K562 (cell line): ENCODE data around the gene TBP. TPM values are rescaled to one million over a fixed set of nuclear protein-coding genes. Genes with fewer than 3 reads are reported as not detected.

ENCODE experiments used
- ARNT ChIP-seq, 2 experiments: fragments of 450-650 bp; IDR thresholded peaks; 2 replicates each; pipeline ENCODE4 v1.6.1; 2016; ENCODE audit warnings: mild to moderate bottlenecking in 1 of 2
- CEBPB ChIP-seq: fragments of 450-650 bp; IDR thresholded peaks from 2 replicates; pipeline ENCODE4 v1.6.1; 2016; ENCODE audit warnings: missing genetic modification characterization, missing compliant biosample characterization
- ELF2 ChIP-seq: fragments of 250-450 bp; sonication (Bioruptor Pico); IDR thresholded peaks from 2 replicates; pipeline ENCODE4 v1.5.0; 2021; ENCODE audit warnings: mild to moderate bottlenecking
- NCOR1 ChIP-seq: fragments of 450-650 bp; IDR thresholded peaks from 2 replicates; pipeline ENCODE4 v1.6.1; 2016; ENCODE audit warnings: mild to moderate bottlenecking, moderate library complexity
- POLR2H ChIP-seq: IDR thresholded peaks from 2 replicates; pipeline ENCODE4 v1.6.1; 2016; ENCODE audit warnings: missing genetic modification characterization, low read depth, mild to moderate bottlenecking, control low read depth, missing compliant biosample characterization, moderate library complexity
- SRSF7 ChIP-seq: fragments of 200-400 bp; formaldehyde crosslinking; optimal IDR thresholded peaks from 2 replicates; pipeline ENCODE3; 2017; ENCODE audit warnings: mild to moderate bottlenecking, low read depth, low read length
- TAF15 ChIP-seq: fragments of 200-400 bp; formaldehyde crosslinking; IDR thresholded peaks from 2 replicates; pipeline ENCODE4 v1.6.1; 2017; ENCODE audit warnings: mild to moderate bottlenecking, low read depth, low read length, moderate library complexity
- TEAD4 ChIP-seq, 2 experiments: sonication (generic) in 1 of 2; formaldehyde crosslinking in 1 of 2; IDR thresholded peaks; 2 replicates each; pipeline versions ENCODE4 v1.6.1 to v1.8.0; 2012 to 2022; ENCODE audit warnings: borderline replicate concordance in 1 of 2, inconsistent platforms in 1 of 2, low read length in 1 of 2, mild to moderate bottlenecking in 1 of 2, missing genetic modification reagents in 1 of 2
- TOE1 ChIP-seq, 2 experiments: fragments of 450-650 bp in 1 of 2; sonication (generic) in 1 of 2; formaldehyde crosslinking in 1 of 2; IDR thresholded peaks; 2 replicates each; pipeline versions ENCODE4 v1.7.1 to v1.8.0; 2016 to 2022; ENCODE audit warnings: borderline replicate concordance in 2 of 2, mild to moderate bottlenecking in 2 of 2, antibody characterized with exemption in 1 of 2, inconsistent platforms in 1 of 2, low read depth in 1 of 2, missing genetic modification reagents in 1 of 2, moderate library complexity in 1 of 2
- ZBTB7A ChIP-seq: IDR thresholded peaks from 2 replicates; pipeline ENCODE4 v1.6.1; 2011; ENCODE audit warnings: low read depth, mild to moderate bottlenecking, low read length, moderate library complexity, borderline replicate concordance; ENCODE audit not compliant: control insufficient read depth
- ZNF311 ChIP-seq: fragments of 250-450 bp; sonication (Bioruptor Pico); IDR thresholded peaks from 2 replicates; pipeline ENCODE4 v1.4.0; 2020; ENCODE audit warnings: mild to moderate bottlenecking, moderate library complexity
- polyA plus RNA-seq, 8 experiments: library from polyadenylated mRNA; depleted of rRNA in 4 of 8; stranded (reverse) in 5 of 8; unstranded in 3 of 8; fragments of >200 nt; fragmentation: Nextera tagmentation in 2 of 8; fragmentation: Illumina TruSeq in 1 of 8; extraction: Ambion mirVana in 2 of 8; extraction: Trizol in 1 of 8; gene quantifications; 2 replicates each; pipeline versions ENCODE4 v1.2.1 to v1.2.3, GENCODE V29; 2011 to 2014; ENCODE audit warnings: inconsistent platforms in 1 of 8, missing spikeins in 1 of 8
- total RNA-seq, 7 experiments: library from RNA; depleted of rRNA in 6 of 7; stranded (reverse); fragments of >200 nt in 6 of 7; fragmentation: Illumina TruSeq in 2 of 7; extraction: Trizol in 2 of 7; gene quantifications; 2 replicates each; pipeline versions ENCODE4 v1.2.1 to v1.2.3, GENCODE V29; 2011 to 2021; ENCODE audit warnings: low replicate concordance in 1 of 7
- TF ChIP-seq, protein P1 (sequence below): fragments of 150-350 bp; IDR thresholded peaks from 2 replicates; pipeline ENCODE4 v1.6.1; 2014; ENCODE audit warnings: low read depth, mild to moderate bottlenecking, low read length, borderline replicate concordance
- TF ChIP-seq, protein P2 (sequence below), 2 experiments: IDR thresholded peaks in 1 of 2; conservative IDR thresholded peaks in 1 of 2; 2 replicates each; pipeline ENCODE4 v1.6.1; 2016; ENCODE audit warnings: low read depth in 2 of 2, mild to moderate bottlenecking in 1 of 2, missing compliant biosample characterization in 1 of 2, missing genetic modification characterization in 1 of 2, moderate library complexity in 1 of 2
- TF ChIP-seq, protein P3 (sequence below): conservative IDR thresholded peaks from 2 replicates; pipeline ENCODE4 v1.6.1; 2011; ENCODE audit warnings: low read depth, mild to moderate bottlenecking, low read length; ENCODE audit not compliant: control insufficient read depth
- TF ChIP-seq, protein P4 (sequence below): fragments of 450-650 bp; formaldehyde crosslinking; IDR thresholded peaks from 2 replicates; pipeline ENCODE4 v1.4.0; 2022; ENCODE audit warnings: mild to moderate bottlenecking, moderate library complexity
- TF ChIP-seq, protein P5 (sequence below): fragments of 450-650 bp; IDR thresholded peaks from 2 replicates; pipeline ENCODE4 v1.6.1; 2016

The TBP gene
- total and polyA plus RNA-seq, 9 of the 15 experiments (the other 6 are each of a cell fraction or from before 2014, with no cell fraction given) = 28.5 to 86.1 (median 39.5) TPM

DNA sequence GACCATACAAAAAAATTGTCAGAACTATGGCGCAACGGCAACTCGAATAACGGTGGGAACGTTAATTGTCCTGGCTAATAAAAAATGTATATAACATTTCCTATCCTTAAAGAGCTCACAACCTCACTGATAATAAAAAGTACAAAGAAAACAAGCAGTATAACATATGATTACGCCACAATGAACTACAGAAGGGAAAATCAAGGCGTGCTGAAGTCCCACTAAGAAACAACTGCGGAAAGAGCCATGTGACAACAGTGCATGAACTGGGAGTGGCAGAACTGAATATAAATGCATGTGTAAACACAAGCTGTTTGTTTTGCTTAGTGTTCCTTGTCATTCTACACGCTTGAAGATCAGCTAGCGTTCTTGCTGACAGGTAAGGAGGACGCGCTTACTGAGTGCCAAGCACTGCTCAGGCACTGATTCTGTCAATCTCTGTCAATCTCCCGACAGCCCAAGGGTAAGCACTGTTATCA is 596 bp upstream of the TBP start (continued):
- TF ChIP-seq, protein P1, sequence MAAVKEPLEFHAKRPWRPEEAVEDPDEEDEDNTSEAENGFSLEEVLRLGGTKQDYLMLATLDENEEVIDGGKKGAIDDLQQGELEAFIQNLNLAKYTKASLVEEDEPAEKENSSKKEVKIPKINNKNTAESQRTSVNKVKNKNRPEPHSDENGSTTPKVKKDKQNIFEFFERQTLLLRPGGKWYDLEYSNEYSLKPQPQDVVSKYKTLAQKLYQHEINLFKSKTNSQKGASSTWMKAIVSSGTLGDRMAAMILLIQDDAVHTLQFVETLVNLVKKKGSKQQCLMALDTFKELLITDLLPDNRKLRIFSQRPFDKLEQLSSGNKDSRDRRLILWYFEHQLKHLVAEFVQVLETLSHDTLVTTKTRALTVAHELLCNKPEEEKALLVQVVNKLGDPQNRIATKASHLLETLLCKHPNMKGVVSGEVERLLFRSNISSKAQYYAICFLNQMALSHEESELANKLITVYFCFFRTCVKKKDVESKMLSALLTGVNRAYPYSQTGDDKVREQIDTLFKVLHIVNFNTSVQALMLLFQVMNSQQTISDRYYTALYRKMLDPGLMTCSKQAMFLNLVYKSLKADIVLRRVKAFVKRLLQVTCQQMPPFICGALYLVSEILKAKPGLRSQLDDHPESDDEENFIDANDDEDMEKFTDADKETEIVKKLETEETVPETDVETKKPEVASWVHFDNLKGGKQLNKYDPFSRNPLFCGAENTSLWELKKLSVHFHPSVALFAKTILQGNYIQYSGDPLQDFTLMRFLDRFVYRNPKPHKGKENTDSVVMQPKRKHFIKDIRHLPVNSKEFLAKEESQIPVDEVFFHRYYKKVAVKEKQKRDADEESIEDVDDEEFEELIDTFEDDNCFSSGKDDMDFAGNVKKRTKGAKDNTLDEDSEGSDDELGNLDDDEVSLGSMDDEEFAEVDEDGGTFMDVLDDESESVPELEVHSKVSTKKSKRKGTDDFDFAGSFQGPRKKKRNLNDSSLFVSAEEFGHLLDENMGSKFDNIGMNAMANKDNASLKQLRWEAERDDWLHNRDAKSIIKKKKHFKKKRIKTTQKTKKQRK = no peak
- no peak for TF ChIP-seq ZNF311 (CRISPR knock-in tag)
- TF ChIP-seq, protein P2, sequence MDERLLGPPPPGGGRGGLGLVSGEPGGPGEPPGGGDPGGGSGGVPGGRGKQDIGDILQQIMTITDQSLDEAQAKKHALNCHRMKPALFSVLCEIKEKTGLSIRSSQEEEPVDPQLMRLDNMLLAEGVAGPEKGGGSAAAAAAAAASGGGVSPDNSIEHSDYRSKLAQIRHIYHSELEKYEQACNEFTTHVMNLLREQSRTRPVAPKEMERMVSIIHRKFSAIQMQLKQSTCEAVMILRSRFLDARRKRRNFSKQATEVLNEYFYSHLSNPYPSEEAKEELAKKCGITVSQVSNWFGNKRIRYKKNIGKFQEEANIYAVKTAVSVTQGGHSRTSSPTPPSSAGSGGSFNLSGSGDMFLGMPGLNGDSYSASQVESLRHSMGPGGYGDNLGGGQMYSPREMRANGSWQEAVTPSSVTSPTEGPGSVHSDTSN (CRISPR knock-in tag; IDR thresholded peaks at IDR 0.05; ENCODE audit: low read depth) = peak; percentile 51; the same call in 1 of the 2 replicates
- TF ChIP-seq, protein P2 (tag; conservative IDR thresholded peaks at IDR 0.05; ENCODE audit: low read depth) = peak; percentile 93; the same call in 1 of the 2 replicates
- no peak for TF ChIP-seq ZBTB7A
- TF ChIP-seq POLR2H = no peak
- TF ChIP-seq TAF15 = no peak
- TF ChIP-seq ARNT (IDR thresholded peaks at IDR 0.05) = 0 out of 4 replicates have a peak, but pooled peaks of 1 of the 2 experiments have one; percentile 25
- TF ChIP-seq CEBPB (tag) = peak; percentile 92
- TF ChIP-seq TOE1 (IDR thresholded peaks at IDR 0.05; ENCODE audit: borderline replicate concordance) = no peak
- TF ChIP-seq TOE1 (CRISPR knock-in tag; IDR thresholded peaks at IDR 0.05; ENCODE audit: borderline replicate concordance, low read depth) = no peak
- TF ChIP-seq, protein P3, sequence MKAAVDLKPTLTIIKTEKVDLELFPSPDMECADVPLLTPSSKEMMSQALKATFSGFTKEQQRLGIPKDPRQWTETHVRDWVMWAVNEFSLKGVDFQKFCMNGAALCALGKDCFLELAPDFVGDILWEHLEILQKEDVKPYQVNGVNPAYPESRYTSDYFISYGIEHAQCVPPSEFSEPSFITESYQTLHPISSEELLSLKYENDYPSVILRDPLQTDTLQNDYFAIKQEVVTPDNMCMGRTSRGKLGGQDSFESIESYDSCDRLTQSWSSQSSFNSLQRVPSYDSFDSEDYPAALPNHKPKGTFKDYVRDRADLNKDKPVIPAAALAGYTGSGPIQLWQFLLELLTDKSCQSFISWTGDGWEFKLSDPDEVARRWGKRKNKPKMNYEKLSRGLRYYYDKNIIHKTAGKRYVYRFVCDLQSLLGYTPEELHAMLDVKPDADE = no peak
- no peak for TF ChIP-seq NCOR1
- TF ChIP-seq, protein P4, sequence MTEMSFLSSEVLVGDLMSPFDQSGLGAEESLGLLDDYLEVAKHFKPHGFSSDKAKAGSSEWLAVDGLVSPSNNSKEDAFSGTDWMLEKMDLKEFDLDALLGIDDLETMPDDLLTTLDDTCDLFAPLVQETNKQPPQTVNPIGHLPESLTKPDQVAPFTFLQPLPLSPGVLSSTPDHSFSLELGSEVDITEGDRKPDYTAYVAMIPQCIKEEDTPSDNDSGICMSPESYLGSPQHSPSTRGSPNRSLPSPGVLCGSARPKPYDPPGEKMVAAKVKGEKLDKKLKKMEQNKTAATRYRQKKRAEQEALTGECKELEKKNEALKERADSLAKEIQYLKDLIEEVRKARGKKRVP (CRISPR knock-in tag) = no peak
- no peak for TF ChIP-seq SRSF7
- TF ChIP-seq ELF2 = 0 out of 2 replicates have a peak, but pooled peaks have one; percentile 23
- TF ChIP-seq, protein P5, sequence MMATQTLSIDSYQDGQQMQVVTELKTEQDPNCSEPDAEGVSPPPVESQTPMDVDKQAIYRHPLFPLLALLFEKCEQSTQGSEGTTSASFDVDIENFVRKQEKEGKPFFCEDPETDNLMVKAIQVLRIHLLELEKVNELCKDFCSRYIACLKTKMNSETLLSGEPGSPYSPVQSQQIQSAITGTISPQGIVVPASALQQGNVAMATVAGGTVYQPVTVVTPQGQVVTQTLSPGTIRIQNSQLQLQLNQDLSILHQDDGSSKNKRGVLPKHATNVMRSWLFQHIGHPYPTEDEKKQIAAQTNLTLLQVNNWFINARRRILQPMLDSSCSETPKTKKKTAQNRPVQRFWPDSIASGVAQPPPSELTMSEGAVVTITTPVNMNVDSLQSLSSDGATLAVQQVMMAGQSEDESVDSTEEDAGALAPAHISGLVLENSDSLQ = peak; percentile 97
- TF ChIP-seq TEAD4 (IDR thresholded peaks at IDR 0.05; ENCODE audit: low read length) = no peak
- TF ChIP-seq TEAD4 (CRISPR knock-in tag; IDR thresholded peaks at IDR 0.05; ENCODE audit: borderline replicate concordance) = no peak
